ENCODE results near the gene PLB1.

PLB1 gene

GRCh38 chr2:28475088-28475595 lies 20.7 kb upstream of the PLB1 start:
- no peaks in the 10 kb centered on the region for H3K27me3 Mint-ChIP-seq
- H3K27ac Mint-ChIP-seq, result no peak overlapping the region
- no peak for ATAC-seq (replicated peaks)
- peaks cover 2 to 7% of the 10 kb centered on the region in 2 donors for H3K4me1 Mint-ChIP-seq (ENCODE audit: low read depth in 2 of 2)
- no peak overlapping the region for H3K4me3 Mint-ChIP-seq
- no peaks in the 10 kb centered on the region for H3K36me3 Mint-ChIP-seq (ENCODE audit: insufficient read depth)
- H3K9me3 Mint-ChIP-seq, result no peaks in the 10 kb centered on the region
- DNase-seq, result no peak

- no peaks in the 10 kb centered on the region for H3K36me3 Mint-ChIP-seq (ENCODE audit: insufficient read depth)
- ATAC-seq (replicated peaks) (no peak), DNase-seq (no peak)
- no peaks in the 10 kb centered on the region for H3K27me3 Mint-ChIP-seq
- no peaks in the 10 kb centered on the region for H3K9me3 Mint-ChIP-seq
- peaks cover 0 to 2% of the 10 kb centered on the region in 2 donors for H3K4me1 Mint-ChIP-seq (ENCODE audit: low read depth in 2 of 2)
- H3K4me3 Mint-ChIP-seq, result no peak overlapping the region
- no peak overlapping the region for H3K27ac Mint-ChIP-seq
Measured at GRCh38 chr2:28477087-28477486, 18.8 kb upstream of the PLB1 start.

- no peak for ATAC-seq (replicated peaks)
- Mint-ChIP-seq H3K27ac (no peak overlapping the region), H3K4me1 (ENCODE audit: low read depth in 2 of 2) (no peaks in the 10 kb centered on the region), H3K4me3 (no peak overlapping the region), H3K9me3 (no peaks in the 10 kb centered on the region), H3K27me3 (no peaks in the 10 kb centered on the region), H3K36me3 (ENCODE audit: insufficient read depth) (no peaks in the 10 kb centered on the region)
- DNase-seq, result no peak
Measured at GRCh38 chr2:28477645-28478044, 18.2 kb upstream of the PLB1 start.

GRCh38 chr2:28480403-28481049 lies 15.3 kb upstream of the PLB1 start:
- Mint-ChIP-seq H3K4me3 (no peak overlapping the region), H3K9me3 (no peaks in the 10 kb centered on the region), H3K27ac (no peak overlapping the region), H3K27me3 (no peaks in the 10 kb centered on the region), H3K36me3 (ENCODE audit: insufficient read depth) (no peaks in the 10 kb centered on the region), H3K4me1 (ENCODE audit: low read depth in 2 of 2) (no peaks in the 10 kb centered on the region)
- ATAC-seq (replicated peaks), result no peak
- DNase-seq, result no peak

- Mint-ChIP-seq H3K36me3 (ENCODE audit: insufficient read depth) (no peaks in the 10 kb centered on the region), H3K27me3 (no peaks in the 10 kb centered on the region), H3K27ac (no peak overlapping the region), H3K4me3 (no peak overlapping the region), H3K4me1 (ENCODE audit: low read depth in 2 of 2) (no peaks in the 10 kb centered on the region), H3K9me3 (no peaks in the 10 kb centered on the region)
- no peak for DNase-seq
- no peak for ATAC-seq (replicated peaks)
Measured at GRCh38 chr2:28481905-28482304, 14.0 kb upstream of the PLB1 start.

GRCh38 chr2:28484835-28485234 lies 11.0 kb upstream of the PLB1 start:
- no peak overlapping the region for H3K27ac Mint-ChIP-seq
- DNase-seq, result no peak
- no peak overlapping the region for H3K4me3 Mint-ChIP-seq
- no peak for ATAC-seq (replicated peaks)
- no peaks in the 10 kb centered on the region for H3K4me1 Mint-ChIP-seq (ENCODE audit: low read depth in 2 of 2)
- no peaks in the 10 kb centered on the region for H3K9me3 Mint-ChIP-seq
- no peaks in the 10 kb centered on the region for H3K36me3 Mint-ChIP-seq (ENCODE audit: insufficient read depth)
- no peaks in the 10 kb centered on the region for H3K27me3 Mint-ChIP-seq

GRCh38 chr2:28486526-28486925 lies 9.3 kb upstream of the PLB1 start:
- no peaks in the 10 kb centered on the region for H3K9me3 Mint-ChIP-seq
- H3K4me1 Mint-ChIP-seq (ENCODE audit: low read depth in 2 of 2), result no peaks in the 10 kb centered on the region
- ATAC-seq (replicated peaks) (no peak), DNase-seq (no peak)
- H3K27ac Mint-ChIP-seq, result no peak overlapping the region
- H3K36me3 Mint-ChIP-seq (ENCODE audit: insufficient read depth), result no peaks in the 10 kb centered on the region
- no peak overlapping the region for H3K4me3 Mint-ChIP-seq
- peaks cover 0 to 11% of the 10 kb centered on the region in 2 donors for H3K27me3 Mint-ChIP-seq

GRCh38 chr2:28487258-28487657 lies 8.6 kb upstream of the PLB1 start:
- Mint-ChIP-seq H3K4me3 (no peak overlapping the region), H3K27me3 (peaks cover 0 to 11% of the 10 kb centered on the region in 2 donors), H3K36me3 (ENCODE audit: insufficient read depth) (no peaks in the 10 kb centered on the region), H3K27ac (peak overlapping the region in 1 of 2 donors; percentile 66), H3K4me1 (ENCODE audit: low read depth in 2 of 2) (no peaks in the 10 kb centered on the region), H3K9me3 (no peaks in the 10 kb centered on the region)
- ATAC-seq (replicated peaks), result no peak
- no peak for DNase-seq

GRCh38 chr2:28488083-28488830 lies 7.6 kb upstream of the PLB1 start:
- Mint-ChIP-seq H3K4me3 (no peak overlapping the region), H3K9me3 (no peaks in the 10 kb centered on the region), H3K36me3 (ENCODE audit: insufficient read depth) (no peaks in the 10 kb centered on the region), H3K4me1 (ENCODE audit: low read depth in 2 of 2) (no peaks in the 10 kb centered on the region), H3K27me3 (peaks cover 0 to 11% of the 10 kb centered on the region in 2 donors), H3K27ac (peak overlapping the region in 1 of 2 donors; percentile 66)
- ATAC-seq (replicated peaks) (no peak), DNase-seq (no peak)

- DNase-seq, result no peak
- H3K4me1 Mint-ChIP-seq (ENCODE audit: low read depth in 2 of 2), result no peaks in the 10 kb centered on the region
- no peak overlapping the region for H3K4me3 Mint-ChIP-seq
- no peaks in the 10 kb centered on the region for H3K9me3 Mint-ChIP-seq
- no peak overlapping the region for H3K27ac Mint-ChIP-seq
- H3K27me3 Mint-ChIP-seq, result peaks cover 0 to 11% of the 10 kb centered on the region in 2 donors
- no peak for ATAC-seq (replicated peaks)
- no peaks in the 10 kb centered on the region for H3K36me3 Mint-ChIP-seq (ENCODE audit: insufficient read depth)
Measured at GRCh38 chr2:28488858-28489575, 6.8 kb upstream of the PLB1 start.

- no peaks in the 10 kb centered on the region for H3K9me3 Mint-ChIP-seq
- ATAC-seq (replicated peaks) (no peak), DNase-seq (no peak)
- no peaks in the 10 kb centered on the region for H3K4me1 Mint-ChIP-seq (ENCODE audit: low read depth in 2 of 2)
- H3K27me3 Mint-ChIP-seq, result peaks cover 0 to 11% of the 10 kb centered on the region in 2 donors
- no peaks in the 10 kb centered on the region for H3K36me3 Mint-ChIP-seq (ENCODE audit: insufficient read depth)
- H3K27ac Mint-ChIP-seq, result no peak overlapping the region
- H3K4me3 Mint-ChIP-seq, result no peak overlapping the region
Measured at GRCh38 chr2:28490558-28490957, 5.3 kb upstream of the PLB1 start.

GRCh38 chr2:28492282-28492681 lies 3.6 kb upstream of the PLB1 start:
- Mint-ChIP-seq H3K36me3 (ENCODE audit: insufficient read depth) (no peaks in the 10 kb centered on the region), H3K9me3 (no peaks in the 10 kb centered on the region), H3K4me3 (no peak overlapping the region), H3K27ac (no peak overlapping the region), H3K4me1 (ENCODE audit: low read depth in 2 of 2) (no peaks in the 10 kb centered on the region), H3K27me3 (peaks cover 0 to 11% of the 10 kb centered on the region in 2 donors)
- DNase-seq (no peak), ATAC-seq (replicated peaks) (no peak)

- Mint-ChIP-seq H3K4me1 (ENCODE audit: low read depth in 2 of 2) (no peaks in the 10 kb centered on the region), H3K9me3 (no peaks in the 10 kb centered on the region), H3K27me3 (peaks cover 0 to 11% of the 10 kb centered on the region in 2 donors), H3K36me3 (ENCODE audit: insufficient read depth) (no peaks in the 10 kb centered on the region), H3K4me3 (no peak overlapping the region), H3K27ac (no peak overlapping the region)
- ATAC-seq (replicated peaks), result no peak
- DNase-seq, result no peak
Measured at GRCh38 chr2:28493636-28494035, 2.2 kb upstream of the PLB1 start.

GRCh38 chr2:28496781-28497180 lies 921 bp downstream of the PLB1 start:
- no peaks in the 10 kb centered on the region for H3K4me1 Mint-ChIP-seq (ENCODE audit: low read depth in 2 of 2)
- H3K27me3 Mint-ChIP-seq, result no peaks in the 10 kb centered on the region
- ATAC-seq (replicated peaks), result no peak
- no peaks in the 10 kb centered on the region for H3K9me3 Mint-ChIP-seq
- H3K36me3 Mint-ChIP-seq (ENCODE audit: insufficient read depth), result no peaks in the 10 kb centered on the region
- no peak for DNase-seq
- no peak overlapping the region for H3K27ac Mint-ChIP-seq
- H3K4me3 Mint-ChIP-seq, result no peak overlapping the region
